ENCODE data around the gene KLHL28.

The KLHL28 gene

DNA sequence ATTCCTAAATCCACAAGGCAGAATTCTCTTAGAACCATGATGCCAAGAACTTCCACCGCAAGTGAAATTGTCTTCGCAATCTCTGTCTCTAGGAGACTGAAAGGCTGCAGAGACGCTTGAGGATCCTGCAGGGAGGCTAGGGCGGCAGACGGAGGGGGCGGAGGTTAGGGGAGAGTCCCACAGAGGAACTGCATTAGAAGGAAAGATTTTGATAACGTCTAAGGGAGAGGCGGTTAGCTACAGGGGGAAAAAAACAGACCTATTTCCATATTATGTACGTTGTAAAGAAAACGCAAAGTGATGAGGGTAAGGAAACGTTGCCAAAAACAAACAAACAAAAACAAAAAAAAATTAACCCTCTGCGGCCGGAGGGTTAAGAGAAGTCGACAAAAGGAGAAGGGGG, 595 bp downstream of the KLHL28 start:
- peaks cover 54% of the 10 kb centered on the region for H4K20me1 ChIP-seq (ENCODE audit: insufficient read depth, low read length, poor library complexity, severe bottlenecking)
- H3K9ac ChIP-seq (ENCODE audit: low read depth, low read length, poor library complexity, severe bottlenecking), result peak overlapping the region; percentile 80
- peak overlapping the region; percentile 75 for H2AFZ ChIP-seq (ENCODE audit: low read length)

DNA sequence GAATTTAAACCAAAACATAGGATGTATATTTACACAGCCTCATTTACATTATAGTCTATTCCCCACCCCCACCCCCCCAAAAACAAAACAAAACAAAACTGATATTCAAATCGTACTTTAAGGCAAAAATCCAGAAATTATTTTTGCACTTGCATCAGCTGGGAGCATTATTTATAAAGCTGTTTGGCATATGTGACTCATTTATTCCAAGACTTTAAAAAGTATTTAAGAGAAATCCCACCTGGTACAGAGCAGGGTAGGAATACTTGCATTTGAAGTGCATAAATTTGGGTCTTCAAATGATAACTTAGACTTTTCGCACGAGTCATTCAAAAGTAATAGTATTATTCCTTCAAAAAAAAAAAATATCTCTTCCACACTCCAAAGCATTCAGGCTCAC, 1.1 kb downstream of the KLHL28 start:
- peaks cover 49% of the 10 kb centered on the region for H3K4me1 ChIP-seq (ENCODE audit: insufficient read depth, low read length, poor library complexity, severe bottlenecking)
- TF ChIP-seq EZH2phosphoT487 (IDR thresholded peaks at IDR 0.05; ENCODE audit: borderline replicate concordance), result no peak
- TF ChIP-seq, protein P1, sequence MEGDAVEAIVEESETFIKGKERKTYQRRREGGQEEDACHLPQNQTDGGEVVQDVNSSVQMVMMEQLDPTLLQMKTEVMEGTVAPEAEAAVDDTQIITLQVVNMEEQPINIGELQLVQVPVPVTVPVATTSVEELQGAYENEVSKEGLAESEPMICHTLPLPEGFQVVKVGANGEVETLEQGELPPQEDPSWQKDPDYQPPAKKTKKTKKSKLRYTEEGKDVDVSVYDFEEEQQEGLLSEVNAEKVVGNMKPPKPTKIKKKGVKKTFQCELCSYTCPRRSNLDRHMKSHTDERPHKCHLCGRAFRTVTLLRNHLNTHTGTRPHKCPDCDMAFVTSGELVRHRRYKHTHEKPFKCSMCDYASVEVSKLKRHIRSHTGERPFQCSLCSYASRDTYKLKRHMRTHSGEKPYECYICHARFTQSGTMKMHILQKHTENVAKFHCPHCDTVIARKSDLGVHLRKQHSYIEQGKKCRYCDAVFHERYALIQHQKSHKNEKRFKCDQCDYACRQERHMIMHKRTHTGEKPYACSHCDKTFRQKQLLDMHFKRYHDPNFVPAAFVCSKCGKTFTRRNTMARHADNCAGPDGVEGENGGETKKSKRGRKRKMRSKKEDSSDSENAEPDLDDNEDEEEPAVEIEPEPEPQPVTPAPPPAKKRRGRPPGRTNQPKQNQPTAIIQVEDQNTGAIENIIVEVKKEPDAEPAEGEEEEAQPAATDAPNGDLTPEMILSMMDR (conservative IDR thresholded peaks at IDR 0.05; ENCODE audit: low read length), result no peak
- no peak overlapping the region for H2AFZ ChIP-seq (ENCODE audit: low read length)
- peaks cover 58% of the 10 kb centered on the region for H4K20me1 ChIP-seq (ENCODE audit: insufficient read depth, low read length, poor library complexity, severe bottlenecking)
- peak overlapping the region; percentile 80 for H3K9ac ChIP-seq (ENCODE audit: low read depth, low read length, poor library complexity, severe bottlenecking)
- no peaks in the 10 kb centered on the region for H3F3A ChIP-seq (ENCODE audit: low read depth)
- no peaks in the 10 kb centered on the region for H3K36me3 ChIP-seq (ENCODE audit: insufficient read depth, low read length)
- peak overlapping the region; percentile 94 for H3K4me3 ChIP-seq (ENCODE audit: low read length, poor library complexity, severe bottlenecking)
- H3K27me3 ChIP-seq (ENCODE audit: insufficient read depth, low read length, poor library complexity, severe bottlenecking), result no peaks in the 10 kb centered on the region
- H3K9me3 ChIP-seq (ENCODE audit: insufficient read depth, low read depth, low read length), result no peaks in the 10 kb centered on the region
- H3K79me2 ChIP-seq (ENCODE audit: insufficient read depth, low read length), result peaks cover 63% of the 10 kb centered on the region
- no peaks in the 10 kb centered on the region for H3K9me2 ChIP-seq (replicated peaks; ENCODE audit: low read depth, low read length)
- peak overlapping the region; percentile 80 for H3K4me2 ChIP-seq (ENCODE audit: low read depth, low read length, poor library complexity, severe bottlenecking)

More for the DNA sequence above, 595 bp downstream of the KLHL28 start:
- Histone ChIP-seq H3K4me3 (ENCODE audit: low read length, poor library complexity, severe bottlenecking) (peak overlapping the region; percentile 94), H3K9me2 (replicated peaks; ENCODE audit: low read depth, low read length) (no peaks in the 10 kb centered on the region), H3K79me2 (ENCODE audit: insufficient read depth, low read length) (peaks cover 58% of the 10 kb centered on the region), H3K9me3 (ENCODE audit: insufficient read depth, low read depth, low read length) (no peaks in the 10 kb centered on the region), H3K4me1 (ENCODE audit: insufficient read depth, low read length, poor library complexity, severe bottlenecking) (peaks cover 44% of the 10 kb centered on the region), H3K4me2 (ENCODE audit: low read depth, low read length, poor library complexity, severe bottlenecking) (peak overlapping the region; percentile 80), H3K27me3 (ENCODE audit: insufficient read depth, low read length, poor library complexity, severe bottlenecking) (no peaks in the 10 kb centered on the region), H3K36me3 (ENCODE audit: insufficient read depth, low read length) (no peaks in the 10 kb centered on the region), H3F3A (ENCODE audit: low read depth) (no peaks in the 10 kb centered on the region)
- TF ChIP-seq, protein P1 (conservative IDR thresholded peaks at IDR 0.05; ENCODE audit: low read length), result no peak
- no peak for TF ChIP-seq EZH2phosphoT487 (IDR thresholded peaks at IDR 0.05; ENCODE audit: borderline replicate concordance)

DNA sequence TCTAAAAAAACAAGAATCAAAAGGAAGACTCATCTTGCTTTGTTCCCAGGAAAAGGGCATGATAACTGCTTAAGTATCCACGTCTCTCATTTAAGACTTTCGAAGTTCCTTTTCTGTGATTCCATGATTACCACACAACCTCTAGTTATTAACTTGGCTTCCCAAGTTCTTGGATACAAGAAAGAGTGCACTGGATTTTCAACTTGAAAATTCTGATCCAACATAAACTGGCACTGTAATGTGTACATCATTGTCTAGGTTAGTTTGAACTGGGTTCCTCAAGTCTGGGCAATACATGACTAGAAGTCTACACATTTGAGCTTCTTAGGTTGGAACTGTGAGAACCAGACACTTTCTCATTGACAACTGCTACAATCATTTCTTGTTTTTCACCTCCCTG, 1.6 kb downstream of the KLHL28 start:
- H3F3A ChIP-seq (ENCODE audit: low read depth), result no peaks in the 10 kb centered on the region
- H4K20me1 ChIP-seq (ENCODE audit: insufficient read depth, low read length, poor library complexity, severe bottlenecking), result peaks cover 63% of the 10 kb centered on the region
- H3K9me3 ChIP-seq (ENCODE audit: insufficient read depth, low read depth, low read length), result no peaks in the 10 kb centered on the region
- peaks cover 53% of the 10 kb centered on the region for H3K4me1 ChIP-seq (ENCODE audit: insufficient read depth, low read length, poor library complexity, severe bottlenecking)
- H3K4me2 ChIP-seq (ENCODE audit: low read depth, low read length, poor library complexity, severe bottlenecking), result peak overlapping the region; percentile 80
- peaks cover 68% of the 10 kb centered on the region for H3K79me2 ChIP-seq (ENCODE audit: insufficient read depth, low read length)
- no peaks in the 10 kb centered on the region for H3K27me3 ChIP-seq (ENCODE audit: insufficient read depth, low read length, poor library complexity, severe bottlenecking)
- no peaks in the 10 kb centered on the region for H3K36me3 ChIP-seq (ENCODE audit: insufficient read depth, low read length)
- no peaks in the 10 kb centered on the region for H3K9me2 ChIP-seq (replicated peaks; ENCODE audit: low read depth, low read length)
- peak overlapping the region; percentile 94 for H3K4me3 ChIP-seq (ENCODE audit: low read length, poor library complexity, severe bottlenecking)
- TF ChIP-seq, protein P1 (conservative IDR thresholded peaks at IDR 0.05; ENCODE audit: low read length), result no peak
- no peak for TF ChIP-seq EZH2phosphoT487 (IDR thresholded peaks at IDR 0.05; ENCODE audit: borderline replicate concordance)
- peak overlapping the region; percentile 80 for H3K9ac ChIP-seq (ENCODE audit: low read depth, low read length, poor library complexity, severe bottlenecking)
- H2AFZ ChIP-seq (ENCODE audit: low read length), result no peak overlapping the region

Data from Loucy (cell line).